GM19351 (cell line): ENCODE measurements around the gene ZNF579.

ENCODE experiments used
- ATAC-seq: cut with Tn5 transposase; IDR thresholded peaks from one replicate; pipeline ENCODE4 v1.9.1; 2021; ENCODE audit warnings: mild to moderate bottlenecking, moderate library complexity; ENCODE audit not compliant: unreplicated experiment

Gene ZNF579

DNA sequence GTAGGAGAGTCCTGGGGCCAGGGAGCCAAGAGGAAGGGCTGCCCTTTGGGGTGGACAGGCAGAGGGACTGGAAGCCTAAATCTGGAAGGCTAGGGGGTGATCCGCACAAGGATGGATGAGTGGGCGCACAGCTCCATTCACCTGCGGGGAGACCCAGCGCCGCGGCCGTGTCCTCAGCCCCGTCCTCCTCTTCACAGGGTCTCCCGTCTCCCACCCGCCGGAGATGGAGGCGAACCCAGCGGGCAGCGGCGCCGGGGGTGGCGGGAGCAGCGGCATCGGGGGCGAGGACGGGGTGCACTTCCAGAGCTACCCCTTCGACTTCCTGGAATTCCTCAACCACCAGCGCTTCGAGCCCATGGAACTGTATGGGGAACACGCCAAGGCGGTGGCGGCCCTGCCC lies 32.7 kb upstream of the ZNF579 start:
- no peak for ATAC-seq

DNA sequence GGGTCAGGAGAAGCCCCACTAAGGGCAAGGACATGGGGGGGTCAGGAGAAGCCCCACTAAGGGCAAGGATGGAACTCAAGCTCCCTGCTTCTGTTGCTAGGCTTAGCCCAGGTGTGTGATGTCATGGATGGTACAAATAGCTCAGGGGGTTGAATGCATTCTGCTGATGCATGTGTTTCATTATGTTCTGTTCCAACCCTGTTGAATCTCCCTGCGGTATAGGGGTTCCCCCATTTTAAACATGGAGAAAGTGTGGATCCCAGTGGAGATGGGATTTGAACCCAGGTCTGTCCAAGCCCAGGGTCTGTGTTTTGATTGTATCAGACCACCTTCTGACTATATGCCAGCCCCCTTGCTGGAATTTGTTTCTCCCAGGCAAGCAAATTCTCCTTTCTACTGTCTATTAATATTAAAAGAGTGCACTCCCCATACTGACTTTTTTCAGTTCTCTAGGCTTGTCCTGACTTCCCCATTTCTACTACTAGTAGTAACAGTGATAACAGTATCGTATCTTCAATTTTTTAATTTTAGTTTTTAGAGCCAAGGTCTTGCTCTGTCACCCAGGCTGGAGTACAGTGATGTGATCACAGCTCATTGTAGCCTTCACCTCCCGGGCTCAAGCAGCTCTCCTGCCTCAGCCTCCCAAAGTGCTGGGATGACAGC lies 31.5 kb upstream of the ZNF579 start:
- no peak for ATAC-seq

DNA sequence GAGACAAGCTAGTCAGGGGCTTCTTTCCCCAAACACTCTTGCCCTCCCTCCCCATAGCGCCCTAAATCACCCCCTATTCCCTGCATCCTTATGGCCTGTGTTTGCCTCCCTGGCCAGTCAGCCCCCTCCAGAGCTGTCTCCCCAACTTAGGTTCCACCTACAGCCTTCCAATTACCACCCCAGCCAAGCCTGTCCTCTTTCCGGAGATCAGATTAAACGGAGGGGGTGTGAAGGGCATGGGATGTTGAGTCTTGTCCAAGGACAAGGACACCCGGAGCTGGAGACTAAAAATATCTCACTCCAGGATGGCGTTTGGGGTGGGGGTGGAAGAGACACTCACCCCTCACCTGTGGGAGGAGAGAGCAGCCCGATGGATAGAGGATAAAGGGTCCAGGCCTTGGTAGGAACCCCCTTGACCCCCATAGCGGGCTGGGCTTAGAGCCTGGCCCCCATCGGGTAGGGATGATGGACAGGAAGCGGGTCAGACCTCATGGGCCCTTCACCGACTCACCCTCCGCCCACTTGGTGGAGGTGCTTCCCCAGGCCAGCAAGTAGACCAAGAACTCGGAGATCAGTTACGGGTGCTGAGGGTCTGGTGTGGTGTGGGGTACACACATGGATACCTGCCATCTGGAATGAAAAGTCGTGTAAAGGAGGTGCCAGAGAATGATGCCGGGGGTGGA lies 30.8 kb upstream of the ZNF579 start:
- no peak for ATAC-seq

DNA sequence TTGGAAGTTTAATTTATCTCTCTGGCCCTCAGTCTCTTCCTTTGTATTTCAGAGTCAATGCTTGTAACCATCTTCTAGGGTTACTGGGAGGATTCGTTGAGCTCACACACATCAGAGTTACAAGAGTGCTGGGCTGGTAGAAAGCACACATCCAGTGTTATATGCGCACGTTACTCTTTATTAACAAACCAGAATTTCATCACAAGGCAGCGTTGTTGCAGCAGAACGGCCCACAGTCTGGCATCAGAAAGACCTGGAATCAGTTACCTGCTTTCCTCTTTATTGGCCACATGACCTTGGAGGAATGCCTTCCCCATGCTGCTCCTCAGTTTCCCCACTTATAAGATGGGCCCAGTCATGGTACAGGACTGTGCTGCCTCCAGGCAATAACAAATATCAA lies 28.7 kb upstream of the ZNF579 start:
- ATAC-seq: no peak

DNA sequence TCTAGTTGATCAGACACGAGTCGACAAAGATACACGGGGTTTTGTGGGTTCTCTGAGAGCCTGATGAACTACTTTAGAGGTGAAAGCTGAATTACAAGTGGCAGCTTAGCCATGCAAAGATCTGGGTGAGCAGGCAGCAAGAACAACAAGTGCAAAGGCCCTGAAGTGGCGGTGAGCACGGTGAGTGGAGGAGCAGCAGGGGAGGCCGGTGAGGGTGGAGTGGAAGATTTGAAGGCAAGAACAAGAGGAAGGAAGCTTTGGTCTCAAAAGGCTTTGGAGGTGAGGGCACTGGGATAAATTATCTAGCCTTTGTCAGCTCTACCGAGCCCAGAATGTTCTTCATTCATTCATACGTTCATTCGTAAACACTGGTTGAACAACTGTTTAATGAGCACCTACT lies 26.2 kb upstream of the ZNF579 start:
- ATAC-seq: no peak

DNA sequence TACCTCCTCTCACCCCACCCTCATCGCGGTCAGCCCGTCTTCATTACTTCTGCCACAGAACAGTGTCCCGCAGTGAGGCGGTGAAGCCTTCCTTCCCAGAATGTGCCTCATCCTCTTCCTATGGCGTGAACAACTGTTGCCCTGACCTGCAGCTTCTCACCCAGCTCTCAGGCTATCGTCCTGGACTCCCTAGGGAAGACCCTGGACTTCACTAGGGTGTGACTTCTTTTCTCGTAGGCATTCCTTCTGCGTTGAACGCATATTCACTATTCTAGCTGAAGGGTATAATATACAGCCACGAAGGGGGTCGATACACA lies 25.8 kb upstream of the ZNF579 start:
- ATAC-seq: no peak

DNA sequence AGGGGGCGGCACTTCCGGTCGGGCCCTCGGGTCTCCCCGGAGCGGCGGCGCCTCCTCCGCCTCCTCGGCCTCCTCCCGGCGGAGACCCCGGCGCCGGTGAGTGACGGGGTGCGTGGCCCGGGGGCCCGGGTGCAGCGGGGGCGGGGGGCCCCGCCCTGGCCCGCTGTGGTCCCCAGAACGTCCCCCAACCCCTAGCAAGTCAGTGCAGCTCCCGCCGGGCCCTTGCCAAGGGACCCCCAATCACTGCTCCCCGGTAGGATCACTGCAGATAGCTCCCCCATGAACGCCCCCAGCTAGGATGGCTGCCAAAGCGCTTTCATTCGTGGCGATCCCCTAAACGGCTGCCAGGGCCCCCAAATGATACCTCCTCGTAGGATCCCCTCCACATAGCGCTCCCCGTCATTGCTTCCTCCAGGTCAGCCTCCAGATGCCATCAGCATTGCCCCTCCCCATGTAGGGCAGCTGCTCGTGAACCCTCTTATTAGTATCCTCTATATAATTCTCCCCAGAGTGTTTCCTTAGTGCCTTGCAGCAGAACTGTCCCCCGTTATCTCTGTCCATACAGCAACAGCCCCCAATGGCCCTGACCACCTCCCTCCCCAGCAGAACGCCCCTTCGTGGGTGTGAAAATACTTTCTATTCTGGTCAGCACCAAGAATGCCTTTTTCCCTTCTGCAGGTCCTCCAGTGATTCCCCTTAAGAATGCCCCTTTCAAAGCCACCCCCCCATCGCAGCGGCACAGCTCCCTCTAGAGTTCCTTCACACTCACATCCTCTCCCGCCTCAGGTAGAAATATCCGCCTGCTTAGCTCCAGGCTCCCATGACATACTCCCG lies 25.2 kb upstream of the ZNF579 start, which contains the start of gene ZNF865:
TSS of gene ZNF865 (plus strand) at position 11 of the 834 bp plus-strand sequence. CDS start 7,972 bp downstream, outside the sequence.
- no peak for ATAC-seq

DNA sequence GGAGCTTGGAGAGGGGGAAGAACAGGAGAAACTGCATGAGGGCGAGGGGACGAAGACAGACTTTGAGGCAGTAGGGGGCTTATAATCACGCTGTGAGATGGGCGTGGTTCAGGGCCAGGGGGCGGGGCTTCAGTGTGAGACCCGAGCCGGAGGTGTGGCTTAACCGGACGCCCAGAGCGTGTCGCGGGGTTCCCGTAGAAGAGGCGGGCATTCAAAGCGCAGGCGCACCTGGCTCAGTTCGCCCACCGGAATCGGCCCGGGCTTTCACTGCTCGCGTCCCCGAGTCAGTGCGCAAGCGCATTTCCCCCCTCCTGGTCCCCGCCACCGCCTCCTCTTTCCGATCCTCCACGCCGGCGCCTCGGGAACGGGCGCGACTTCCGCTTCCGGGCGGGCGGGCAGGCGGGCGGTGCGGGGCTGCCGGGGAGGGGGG lies 24.6 kb upstream of the ZNF579 start:
- ATAC-seq: peak; percentile 61

DNA sequence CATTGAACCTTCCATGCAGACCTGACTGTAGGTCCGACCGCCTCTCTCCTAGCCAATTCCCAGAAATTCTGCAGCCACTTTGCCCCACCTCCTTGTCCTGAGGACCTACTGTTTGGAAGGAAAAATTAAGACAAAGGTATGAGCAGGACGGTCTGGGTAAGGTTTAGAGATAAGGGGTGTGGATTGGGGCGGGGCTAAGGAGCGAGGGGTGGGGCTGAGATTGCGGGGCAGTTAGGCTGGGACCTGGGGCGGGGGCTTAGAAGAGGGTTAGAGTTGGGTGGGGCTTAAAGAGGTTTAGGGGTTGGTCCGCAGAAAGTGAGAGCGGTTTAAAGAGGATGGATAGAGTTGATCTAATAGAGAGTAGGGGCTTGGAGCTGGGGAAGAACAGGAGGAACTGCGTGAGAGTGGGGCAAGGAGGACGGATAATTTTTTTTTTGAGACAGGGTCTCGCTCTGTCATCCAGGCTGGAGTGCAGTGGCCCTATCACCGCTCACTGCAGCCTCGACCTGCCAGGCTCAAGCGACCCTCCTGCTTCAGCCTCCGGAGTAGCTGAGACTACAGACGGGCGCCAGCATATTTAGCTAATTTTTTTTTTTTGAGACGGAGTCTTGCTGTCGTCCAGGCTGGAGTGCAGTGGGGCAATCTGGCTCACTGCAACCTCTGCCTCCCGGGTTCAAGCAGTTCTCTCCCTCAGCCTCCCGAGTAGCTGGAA lies 23.1 kb upstream of the ZNF579 start:
- ATAC-seq: no peak

DNA sequence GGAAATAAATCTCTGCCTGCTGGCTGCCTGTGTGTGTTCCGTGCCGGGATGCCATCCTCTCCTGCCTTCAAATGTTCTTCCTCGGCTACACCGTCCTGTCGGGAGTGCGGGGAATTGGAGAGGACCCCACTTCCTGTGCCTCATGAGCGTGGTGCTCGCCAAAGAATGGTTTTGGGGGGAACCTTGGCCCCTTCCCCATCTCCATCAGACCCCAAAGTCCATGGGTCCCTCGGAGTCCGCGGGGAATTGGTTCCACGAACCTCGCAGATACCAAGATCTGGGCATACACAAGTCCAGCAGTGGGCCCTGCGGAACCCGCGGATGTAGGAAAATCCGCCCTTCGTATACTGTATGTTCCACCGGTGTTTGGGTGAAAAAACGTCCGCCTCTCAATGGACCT lies 22.5 kb upstream of the ZNF579 start:
- ATAC-seq: no peak

DNA sequence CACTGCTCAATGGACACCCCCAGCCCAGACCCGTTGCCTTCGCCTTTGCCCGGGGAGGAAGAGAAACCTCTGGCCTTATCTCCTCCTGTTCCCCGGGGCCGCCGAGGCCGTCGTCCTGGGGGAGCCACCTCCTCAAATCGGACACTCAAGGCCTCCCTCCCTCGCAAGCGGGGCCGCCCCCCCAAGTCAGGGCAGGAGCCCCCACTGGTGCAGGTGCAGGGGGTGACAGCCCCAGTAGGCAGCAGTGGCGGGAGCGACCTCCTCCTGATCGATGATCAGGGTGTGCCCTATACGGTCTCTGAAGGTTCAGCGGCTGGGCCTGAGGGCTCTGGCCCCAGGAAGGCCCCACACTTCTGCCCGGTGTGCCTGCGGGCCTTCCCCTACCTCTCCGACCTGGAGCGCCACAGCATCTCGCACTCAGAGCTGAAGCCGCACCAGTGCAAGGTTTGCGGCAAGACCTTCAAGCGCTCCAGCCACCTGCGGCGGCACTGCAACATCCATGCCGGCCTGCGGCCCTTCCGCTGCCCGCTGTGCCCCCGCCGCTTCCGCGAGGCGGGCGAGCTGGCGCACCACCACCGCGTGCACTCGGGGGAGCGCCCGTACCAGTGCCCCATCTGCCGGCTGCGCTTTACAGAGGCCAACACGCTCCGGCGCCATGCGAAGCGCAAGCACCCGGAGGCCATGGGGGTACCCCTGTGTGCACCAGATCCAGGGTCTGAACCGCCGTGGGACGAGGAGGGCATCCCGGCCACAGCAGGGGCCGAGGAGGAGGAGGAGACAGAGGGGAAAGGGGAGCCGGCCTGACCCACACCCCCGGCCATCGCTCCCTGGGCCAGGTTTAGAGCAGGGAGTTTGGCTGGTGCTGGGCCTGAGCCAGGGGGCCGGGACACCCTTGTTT lies 21.7 kb upstream of the ZNF579 start:
- ATAC-seq: no peak

DNA sequence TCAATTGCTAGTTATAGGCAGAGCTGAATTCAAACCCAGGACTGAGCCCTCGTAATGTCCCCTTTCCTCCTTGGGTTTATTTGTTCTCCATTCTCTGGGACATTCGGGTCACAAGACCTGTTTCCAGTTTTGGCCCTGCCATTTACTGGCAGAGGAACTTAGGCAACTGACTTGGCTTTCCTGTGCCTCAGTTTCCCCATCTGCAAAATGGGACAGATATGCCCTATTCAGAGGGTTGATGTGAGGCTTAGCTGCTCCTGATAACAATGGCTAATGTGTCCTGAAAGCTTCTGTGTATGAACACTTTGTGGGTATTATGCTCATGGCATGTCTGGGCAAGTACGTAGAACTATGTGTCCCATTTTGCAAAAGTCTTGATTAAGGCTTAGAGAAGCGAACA lies 20.4 kb upstream of the ZNF579 start:
- ATAC-seq: no peak

DNA sequence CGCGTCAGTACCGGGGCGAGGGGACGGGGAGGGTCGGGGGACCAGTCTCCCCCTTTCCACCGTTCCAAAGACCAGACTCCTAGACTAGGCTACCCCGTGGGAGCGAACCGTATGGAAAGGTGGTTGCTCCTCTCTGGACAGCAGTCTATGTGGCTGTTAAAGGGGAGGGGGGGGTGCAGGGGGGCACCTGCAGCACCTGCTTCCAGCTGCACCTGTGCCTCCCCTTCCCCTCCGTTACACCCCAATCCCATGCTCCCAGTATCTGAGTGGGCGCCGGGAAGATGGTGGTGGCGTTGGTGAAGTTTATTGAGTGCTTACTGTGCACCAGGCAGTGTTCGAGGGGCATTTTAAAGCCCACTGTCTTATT lies 20.0 kb upstream of the ZNF579 start:
- no peak for ATAC-seq

DNA sequence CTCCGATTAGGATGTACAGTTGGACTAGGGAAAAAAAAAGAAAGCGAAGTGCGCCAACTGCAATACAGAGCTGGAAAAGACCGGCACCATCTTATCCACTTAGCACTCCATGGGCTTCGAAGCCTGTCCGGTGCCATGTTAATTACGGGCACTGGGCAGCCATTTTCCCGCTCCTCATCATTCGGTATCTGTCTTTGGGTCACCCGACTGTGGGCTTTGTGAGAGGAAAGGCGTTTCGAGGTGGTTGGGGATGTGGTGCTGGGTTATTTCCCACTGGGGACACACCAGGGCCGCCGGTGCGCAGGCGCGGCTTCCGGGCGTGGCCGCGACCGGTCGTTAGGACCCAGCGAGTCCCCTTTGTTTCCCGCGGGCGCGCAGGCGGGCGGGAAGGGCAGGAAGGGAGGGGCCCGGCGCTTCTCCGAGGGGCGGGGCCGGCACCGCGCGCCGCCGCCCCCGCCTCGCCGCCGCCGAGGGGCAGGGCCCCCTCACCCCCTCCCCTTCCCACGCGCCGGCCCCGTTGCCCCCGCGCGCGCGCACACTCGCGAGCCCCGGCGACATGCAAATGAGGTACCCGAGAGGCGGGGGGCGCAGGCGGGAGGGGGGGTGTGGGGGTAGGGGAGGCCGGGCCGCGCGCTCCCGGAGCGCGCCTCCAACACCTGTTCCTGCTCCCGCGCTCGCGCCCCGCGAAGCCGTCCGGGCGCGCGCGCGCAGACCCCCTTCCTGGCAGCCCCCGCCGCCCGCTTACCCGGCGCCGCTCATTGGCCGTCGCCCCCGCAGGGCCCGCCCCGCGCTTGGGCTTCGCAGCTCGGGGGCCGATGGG lies 19.4 kb upstream of the ZNF579 start, which contains the start of gene ZNF524:
TSS of gene ZNF524 (plus strand) at position 447 of the 820 bp plus-strand sequence. CDS start 1,825 bp downstream, outside the sequence.
- peak; percentile 40 for ATAC-seq

DNA sequence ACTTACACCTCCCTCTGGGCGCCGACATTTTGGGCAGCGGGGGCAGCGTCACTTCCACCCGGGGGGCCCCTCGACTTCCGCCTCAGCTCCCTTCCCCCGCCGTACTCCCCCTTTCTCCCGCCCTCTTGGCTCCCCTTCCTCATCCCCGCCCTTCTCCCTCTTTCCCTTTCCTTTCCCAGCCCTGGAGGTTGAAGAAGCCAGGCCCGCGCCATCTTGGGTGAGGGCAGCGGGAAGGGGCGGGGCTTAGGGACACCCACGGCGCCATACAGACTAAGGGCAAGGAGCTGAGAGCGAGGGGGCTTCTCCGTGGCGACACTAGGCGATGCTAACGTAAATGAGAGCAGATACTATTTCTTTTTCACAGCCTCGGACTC lies 18.8 kb upstream of the ZNF579 start, which contains the start of gene FIZ1:
TSS of gene FIZ1 (minus strand) at position 50 of the 374 bp plus-strand sequence. CDS start 1,652 bp downstream, outside the sequence.
- ATAC-seq: peak; percentile 50

DNA sequence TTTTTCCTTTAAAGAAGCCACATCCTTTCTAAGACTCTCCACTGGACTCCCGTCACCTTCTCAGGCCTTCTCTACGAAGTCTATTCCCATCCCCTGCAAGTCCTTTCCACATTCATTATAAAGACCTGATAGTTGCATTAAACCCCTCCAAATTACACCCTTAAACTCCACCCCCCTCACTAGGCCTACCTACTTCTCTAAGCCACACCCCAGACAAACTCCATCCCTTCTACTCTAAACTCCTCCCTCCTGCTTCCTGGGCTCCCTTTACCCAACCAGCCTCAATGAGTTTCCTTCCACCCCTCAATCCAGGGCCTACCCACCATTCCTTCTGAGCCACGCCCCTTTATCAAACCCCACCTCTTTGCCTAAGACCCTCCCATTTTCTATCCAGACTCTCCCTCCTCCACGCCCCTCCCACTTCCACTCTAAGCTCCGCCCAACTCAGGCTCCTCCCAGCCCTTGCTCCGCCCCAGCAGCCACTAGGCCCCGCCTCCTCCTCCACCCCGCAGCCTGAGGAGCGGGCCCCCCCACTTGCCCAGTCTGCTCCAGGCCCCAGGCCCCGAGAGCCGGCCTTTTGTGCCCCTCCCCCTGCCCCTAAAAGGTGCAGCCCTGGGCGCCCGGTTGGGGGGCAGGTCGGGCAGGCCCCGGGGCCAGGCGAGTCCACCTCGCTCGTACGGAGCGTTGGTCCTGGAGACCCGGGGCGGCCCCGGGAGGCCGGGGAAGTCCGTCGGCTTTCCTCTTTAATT lies 18.2 kb upstream of the ZNF579 start:
- peak; percentile 55 for ATAC-seq

DNA sequence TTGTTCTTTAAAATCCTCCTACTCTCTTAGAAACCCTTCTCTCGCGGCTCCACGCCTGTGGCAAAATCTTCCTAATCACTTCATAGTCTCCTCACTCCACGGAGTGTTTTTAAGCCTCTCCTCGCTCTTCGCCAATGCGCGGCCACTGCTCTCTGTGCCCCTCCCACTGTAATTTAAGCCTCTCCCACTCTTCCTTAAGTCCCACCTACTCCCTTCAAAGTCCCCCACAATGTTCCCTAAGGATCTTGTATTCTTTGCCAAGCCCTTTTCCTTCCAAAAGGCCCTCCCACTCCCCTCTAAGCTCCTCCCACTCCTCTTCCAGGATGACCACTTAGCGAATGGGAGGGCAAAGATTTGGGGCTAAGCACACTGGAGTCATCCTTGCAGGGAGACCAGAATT lies 17.4 kb upstream of the ZNF579 start:
- no peak for ATAC-seq

DNA sequence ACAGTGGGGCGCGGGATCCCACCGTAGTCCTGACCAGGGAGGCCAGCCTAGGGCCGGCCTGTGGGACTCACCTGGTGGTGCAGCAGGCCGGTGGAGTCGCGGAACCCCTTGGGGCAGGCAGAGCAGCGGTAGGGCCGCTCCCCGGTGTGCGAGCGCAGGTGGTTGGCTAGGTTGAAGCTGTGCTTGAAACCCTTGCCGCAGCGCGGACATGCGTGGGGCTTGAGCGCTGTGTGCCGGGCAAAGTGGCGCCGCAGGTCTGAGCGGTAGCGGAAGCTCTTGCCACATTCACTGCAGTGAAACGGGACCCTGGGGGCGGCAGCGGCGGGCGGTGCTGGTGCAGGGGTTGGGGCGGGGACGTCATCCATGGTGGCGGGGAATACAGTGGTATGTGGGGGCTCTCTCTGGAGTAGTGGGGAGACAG lies 16.9 kb upstream of the ZNF579 start:
- no peak for ATAC-seq
